Trophoblast cell (in vitro differentiated cells and primary cell): ENCODE data around the gene GABBR1.

ENCODE experiments used
- DNase-seq, 2 donors: peaks; one replicate each; pipeline ENCODE4 v3.0.0-alpha.2; 2016
- H2AFZ ChIP-seq: 2 replicates; pipeline ENCODE4 v1.6.1; 2013; ENCODE audit warnings: low read length, moderate library complexity, mild to moderate bottlenecking; ENCODE audit not compliant: insufficient read depth, poor library complexity
- H2AK5ac ChIP-seq: 2 replicates; pipeline ENCODE4 v1.6.1; 2013; ENCODE audit warnings: mild to moderate bottlenecking, low read length
- H2BK120ac ChIP-seq: 2 replicates; pipeline ENCODE4 v1.6.1; 2013; ENCODE audit warnings: low read length, mild to moderate bottlenecking, moderate library complexity; ENCODE audit not compliant: insufficient read depth, poor library complexity
- H2BK12ac ChIP-seq: 2 replicates; pipeline ENCODE4 v1.6.1; 2013; ENCODE audit warnings: mild to moderate bottlenecking, low read length, moderate library complexity
- H2BK5ac ChIP-seq: 2 replicates; pipeline ENCODE4 v1.6.1; 2013; ENCODE audit warnings: low read length, low read depth, moderate library complexity, mild to moderate bottlenecking; ENCODE audit not compliant: poor library complexity
- H3K14ac ChIP-seq: 2 replicates; pipeline ENCODE4 v1.6.1; 2013; ENCODE audit warnings: mild to moderate bottlenecking, low read length
- H3K18ac ChIP-seq: 2 replicates; pipeline ENCODE4 v1.6.1; 2013; ENCODE audit warnings: mild to moderate bottlenecking, low read length
- H3K23ac ChIP-seq: 2 replicates; pipeline ENCODE4 v1.6.1; 2013; ENCODE audit warnings: low read length
- H3K27ac ChIP-seq: 2 replicates; pipeline ENCODE4 v1.5.1; 2013; ENCODE audit warnings: low read depth, mild to moderate bottlenecking, inconsistent platforms, low read length, moderate library complexity
- H3K27me3 ChIP-seq: 2 replicates; pipeline ENCODE4 v1.6.1; 2013; ENCODE audit warnings: inconsistent platforms, mild to moderate bottlenecking, low read length, moderate library complexity; ENCODE audit not compliant: insufficient read depth
- H3K36me3 ChIP-seq, 2 experiments: 1 replicate in 1 of 2; 2 replicates in 1 of 2; pipeline ENCODE4 v1.6.1; 2013; ENCODE audit warnings: low read length in 2 of 2, mild to moderate bottlenecking in 2 of 2, moderate library complexity in 1 of 2; ENCODE audit not compliant: insufficient read depth in 2 of 2, control insufficient read depth in 1 of 2
- H3K4ac ChIP-seq: 2 replicates; pipeline ENCODE4 v1.6.1; 2013; ENCODE audit warnings: low read depth, mild to moderate bottlenecking, low read length, moderate library complexity
- H3K4me1 ChIP-seq, 2 experiments: 1 replicate in 1 of 2; 2 replicates in 1 of 2; pipeline ENCODE4 v1.6.1; 2013; ENCODE audit warnings: low read length in 2 of 2, mild to moderate bottlenecking in 2 of 2, moderate library complexity in 1 of 2; ENCODE audit not compliant: insufficient read depth in 2 of 2, control insufficient read depth in 1 of 2
- H3K4me2 ChIP-seq: 2 replicates; pipeline ENCODE4 v1.6.1; 2013; ENCODE audit warnings: inconsistent platforms, mild to moderate bottlenecking, low read length, moderate library complexity
- H3K4me3 ChIP-seq: 2 replicates; pipeline ENCODE4 v1.5.1; 2013; ENCODE audit warnings: mild to moderate bottlenecking, low read depth, low read length, inconsistent platforms
- H3K79me1 ChIP-seq: one replicate; pipeline ENCODE4 v1.6.1; 2013; ENCODE audit warnings: low read length
- H3K79me2 ChIP-seq: 2 replicates; pipeline ENCODE4 v1.6.1; 2013; ENCODE audit warnings: low read length, mild to moderate bottlenecking; ENCODE audit not compliant: control insufficient read depth, insufficient read depth, poor library complexity
- H3K9ac ChIP-seq: 2 replicates; pipeline ENCODE4 v1.6.1; 2013; ENCODE audit warnings: mild to moderate bottlenecking, low read length
- H3K9me3 ChIP-seq: 2 replicates; pipeline ENCODE4 v1.6.1; 2013; ENCODE audit warnings: low read depth, mild to moderate bottlenecking, control low read depth, inconsistent platforms, low read length; ENCODE audit not compliant: insufficient read depth
- H4K12ac ChIP-seq: 2 replicates; pipeline ENCODE4 v1.6.1; 2013; ENCODE audit warnings: low read depth, mild to moderate bottlenecking, low read length, moderate library complexity
- H4K8ac ChIP-seq: 2 replicates; pipeline ENCODE4 v1.6.1; 2013; ENCODE audit warnings: low read depth, mild to moderate bottlenecking, low read length, moderate library complexity
- H4K91ac ChIP-seq: one replicate; pipeline ENCODE4 v1.6.1; 2013; ENCODE audit warnings: low read depth, mild to moderate bottlenecking, low read length, moderate library complexity
- WGBS: extraction: QIAGEN DNeasy Blood & Tissue Kit; methylation state at CpG from one replicate; pipeline ENCODE4 v1.1.7; 2013; ENCODE audit warnings: missing lambda C conversion rate; ENCODE audit not compliant: insufficient read length, insufficient coverage; ENCODE audit errors: extremely low coverage; 5-methylcytosine and 5-hydroxymethylcytosine counted together

GABBR1 gene

GRCh38 chr6:29520232-29520631, 112.8 kb downstream of the GABBR1 start:
- DNase-seq = no peak
- WGBS = no CpG with 5 or more reads among the region's 4 CpGs
- Histone ChIP-seq H3K4me3 (no peak overlapping the region), H3K9me3 (peaks cover 5% of the 10 kb centered on the region), H4K91ac (no peak overlapping the region), H2BK5ac (no peak overlapping the region), H4K8ac (no peak overlapping the region), H3K79me2 (no peaks in the 10 kb centered on the region), H2AK5ac (no peak overlapping the region), H3K4me2 (no peak overlapping the region), H3K27ac (no peak overlapping the region), H2BK12ac (no peak overlapping the region), H3K18ac (no peak overlapping the region), H3K27me3 (no peaks in the 10 kb centered on the region), H3K14ac (no peak overlapping the region), H3K4me1 (no peaks in the 10 kb centered on the region), H3K4ac (no peak overlapping the region), H3K23ac (no peak overlapping the region), H3K36me3 (no peaks in the 10 kb centered on the region), H4K12ac (no peak overlapping the region), H3K9ac (no peak overlapping the region), H2BK120ac (no peak overlapping the region), H3K79me1 (no peaks in the 10 kb centered on the region), H2AFZ (no peak overlapping the region)

GRCh38 chr6:29519291-29520010, 113.5 kb downstream of the GABBR1 start:
- Histone ChIP-seq H3K23ac (no peak overlapping the region), H3K4me1 (no peaks in the 10 kb centered on the region), H3K18ac (no peak overlapping the region), H2AFZ (no peak overlapping the region), H3K27ac (no peak overlapping the region), H3K9me3 (peaks cover 5% of the 10 kb centered on the region), H3K36me3 (no peaks in the 10 kb centered on the region), H2AK5ac (no peak overlapping the region), H4K8ac (no peak overlapping the region), H2BK12ac (no peak overlapping the region), H3K27me3 (no peaks in the 10 kb centered on the region), H2BK120ac (no peak overlapping the region), H3K9ac (no peak overlapping the region), H3K14ac (no peak overlapping the region), H3K4ac (no peak overlapping the region), H3K4me3 (no peak overlapping the region), H3K4me2 (no peak overlapping the region), H3K79me1 (no peaks in the 10 kb centered on the region), H3K79me2 (no peaks in the 10 kb centered on the region), H4K12ac (no peak overlapping the region), H4K91ac (no peak overlapping the region), H2BK5ac (no peak overlapping the region)
- no CpG with 5 or more reads among the region's 6 CpGs for WGBS
- no peak for DNase-seq

- no peak overlapping the region for H3K27ac ChIP-seq
- no peak overlapping the region for H3K14ac ChIP-seq
- no peak overlapping the region for H4K8ac ChIP-seq
- no peak overlapping the region for H2BK12ac ChIP-seq
- no peak overlapping the region for H3K23ac ChIP-seq
- H2AK5ac ChIP-seq = no peak overlapping the region
- H4K12ac ChIP-seq = no peak overlapping the region
- DNase-seq = no peak
- H3K4me2 ChIP-seq = no peak overlapping the region
- no peak overlapping the region for H3K4me3 ChIP-seq
- H3K79me1 ChIP-seq = no peaks in the 10 kb centered on the region
- no peaks in the 10 kb centered on the region for H3K79me2 ChIP-seq
- WGBS = no CpG with 5 or more reads among the region's 7 CpGs
- H2BK120ac ChIP-seq = no peak overlapping the region
- peaks cover 4% of the 10 kb centered on the region for H3K9me3 ChIP-seq
- H2AFZ ChIP-seq = no peak overlapping the region
- no peak overlapping the region for H3K9ac ChIP-seq
- H3K4me1 ChIP-seq = no peaks in the 10 kb centered on the region
- no peak overlapping the region for H3K18ac ChIP-seq
- no peak overlapping the region for H2BK5ac ChIP-seq
- H3K27me3 ChIP-seq = no peaks in the 10 kb centered on the region
- no peaks in the 10 kb centered on the region for H3K36me3 ChIP-seq
- H4K91ac ChIP-seq = no peak overlapping the region
- H3K4ac ChIP-seq = no peak overlapping the region
Observed at GRCh38 chr6:29517728-29518440, 115.1 kb downstream of the GABBR1 start.

- H3K27ac ChIP-seq = no peak overlapping the region
- H2AFZ ChIP-seq = no peak overlapping the region
- no peak overlapping the region for H4K91ac ChIP-seq
- no peak overlapping the region for H3K14ac ChIP-seq
- H3K79me1 ChIP-seq = no peaks in the 10 kb centered on the region
- no peak overlapping the region for H4K8ac ChIP-seq
- H3K4me2 ChIP-seq = no peak overlapping the region
- H3K23ac ChIP-seq = no peak overlapping the region
- H3K9me3 ChIP-seq = peaks cover 4% of the 10 kb centered on the region
- H2BK120ac ChIP-seq = no peak overlapping the region
- H2AK5ac ChIP-seq = no peak overlapping the region
- no peak overlapping the region for H4K12ac ChIP-seq
- H3K36me3 ChIP-seq = no peaks in the 10 kb centered on the region
- H3K4me1 ChIP-seq = no peaks in the 10 kb centered on the region
- H3K4me3 ChIP-seq = no peak overlapping the region
- H3K18ac ChIP-seq = no peak overlapping the region
- DNase-seq = no peak
- WGBS = no CpG with 5 or more reads among the region's 1 CpG
- H3K4ac ChIP-seq = no peak overlapping the region
- no peak overlapping the region for H2BK12ac ChIP-seq
- no peak overlapping the region for H3K9ac ChIP-seq
- no peaks in the 10 kb centered on the region for H3K79me2 ChIP-seq
- H3K27me3 ChIP-seq = no peaks in the 10 kb centered on the region
- H2BK5ac ChIP-seq = no peak overlapping the region
Observed at GRCh38 chr6:29517245-29517644, 115.7 kb downstream of the GABBR1 start.
